ACHN (cell line): ENCODE measurements around the gene CELF5.

Experiments
- DNase-seq: peaks from one replicate; pipeline ENCODE4 v3.0.0-alpha.2; 2015
- in situ Hi-C: cut with HindIII; loops from 2 replicates; pipeline ENCODE4 v1.10.0; 2017; ENCODE audit warnings: low sequenced_read_pairs, low pct_ligation_motif_present, low pct_unique_long_range_greater_than_20kb

The CELF5 gene

GRCh38 chr19:3344608-3345598 lies 120.4 kb downstream of the CELF5 start:
- in situ Hi-C loops: no loop called here
- no peak for DNase-seq

- no peak for DNase-seq
- in situ Hi-C loops: no loop called here
Measured at GRCh38 chr19:3345850-3346460, 121.5 kb downstream of the CELF5 start.
